Measurements from ENCODE around the gene LCA5L. TPM values are rescaled to one million over a fixed set of nuclear protein-coding genes. Genes with fewer than 3 reads are reported as not detected.
A peak's percentile ranks its signal among the peaks of the same experiment; 100 is the strongest.

The LCA5L gene
- total and polyA plus RNA-seq, 7 donors, result 1.2 to 5.3 (median 3.3) TPM

- TF ChIP-seq, protein P1, sequence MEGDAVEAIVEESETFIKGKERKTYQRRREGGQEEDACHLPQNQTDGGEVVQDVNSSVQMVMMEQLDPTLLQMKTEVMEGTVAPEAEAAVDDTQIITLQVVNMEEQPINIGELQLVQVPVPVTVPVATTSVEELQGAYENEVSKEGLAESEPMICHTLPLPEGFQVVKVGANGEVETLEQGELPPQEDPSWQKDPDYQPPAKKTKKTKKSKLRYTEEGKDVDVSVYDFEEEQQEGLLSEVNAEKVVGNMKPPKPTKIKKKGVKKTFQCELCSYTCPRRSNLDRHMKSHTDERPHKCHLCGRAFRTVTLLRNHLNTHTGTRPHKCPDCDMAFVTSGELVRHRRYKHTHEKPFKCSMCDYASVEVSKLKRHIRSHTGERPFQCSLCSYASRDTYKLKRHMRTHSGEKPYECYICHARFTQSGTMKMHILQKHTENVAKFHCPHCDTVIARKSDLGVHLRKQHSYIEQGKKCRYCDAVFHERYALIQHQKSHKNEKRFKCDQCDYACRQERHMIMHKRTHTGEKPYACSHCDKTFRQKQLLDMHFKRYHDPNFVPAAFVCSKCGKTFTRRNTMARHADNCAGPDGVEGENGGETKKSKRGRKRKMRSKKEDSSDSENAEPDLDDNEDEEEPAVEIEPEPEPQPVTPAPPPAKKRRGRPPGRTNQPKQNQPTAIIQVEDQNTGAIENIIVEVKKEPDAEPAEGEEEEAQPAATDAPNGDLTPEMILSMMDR (IDR thresholded peaks at IDR 0.05), result no peak
- H3K4me3 ChIP-seq, result no peak overlapping the region
- DNase-seq, result no peak
- peaks cover 27% of the 10 kb centered on the region for H3K4me1 ChIP-seq
- no peak for ATAC-seq
- H3K27ac ChIP-seq, result no peak overlapping the region
- intact Hi-C loops (cut with DNase I), result loop anchor here in 1 of 2 donors (10.0 kb wide), 2 partner anchors 62 to 132 kb away; partner anchors contain the start of gene BRWD1
- H3K36me3 ChIP-seq (ENCODE audit: insufficient read depth in 1 of 2, low read depth in 1 of 2), result peaks cover 0 to 3% of the 10 kb centered on the region in 2 donors
- no peaks in the 10 kb centered on the region for H3K27me3 ChIP-seq (ENCODE audit: insufficient read depth in 3 of 3, low read length in 2 of 3)
- no peaks in the 10 kb centered on the region for H3K9me3 ChIP-seq
- 94 to 97% (median 96%) methylated on average over 7 of the region's 7 CpGs for WGBS, 3 donors
Measured at GRCh38 chr21:39447264-39447663, 1.7 kb upstream of the LCA5L start.

DNA sequence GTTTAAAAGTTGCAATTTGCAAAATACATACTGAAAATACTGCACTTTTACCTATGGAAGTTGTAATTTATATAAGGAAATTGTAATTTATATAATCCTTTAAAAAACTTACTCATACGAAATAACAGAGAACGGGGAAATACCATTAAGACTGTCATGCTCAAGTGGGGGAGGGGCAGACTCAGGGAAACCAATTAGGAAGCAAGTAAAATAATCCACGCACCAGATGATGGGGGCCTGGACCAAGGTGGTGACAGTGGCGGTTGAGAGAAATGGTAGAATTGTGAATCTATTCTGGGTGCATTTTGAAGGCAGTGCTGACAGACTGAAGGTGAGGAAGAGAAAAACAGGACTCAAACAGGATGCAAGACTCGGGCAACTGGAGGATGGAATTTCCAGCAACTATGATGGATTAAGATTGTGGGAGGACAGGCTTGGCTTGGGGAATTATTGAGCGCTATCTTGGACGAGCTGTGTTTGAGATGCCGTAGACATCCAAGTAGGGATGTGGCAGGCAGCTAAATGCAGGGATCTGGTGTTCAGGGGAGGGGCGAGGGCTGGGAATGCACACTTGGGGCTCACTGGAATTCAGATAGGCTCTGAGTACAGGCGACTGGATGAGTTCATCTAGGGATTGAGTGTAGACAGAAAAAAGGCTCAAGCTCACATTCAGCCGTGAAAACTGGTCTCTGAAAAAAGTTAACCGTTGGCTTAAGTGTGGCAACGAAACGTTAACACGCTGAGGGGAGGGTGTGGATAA lies 977 bp downstream of the LCA5L start:
- intact Hi-C loops (cut with DNase I), result loop anchor here in 1 of 2 donors (10.0 kb wide), 2 partner anchors 60 to 130 kb away; partner anchors contain the start of gene BRWD1
- no peak for DNase-seq
- ATAC-seq, result peak in 1 of 4 donors; percentile 9
- H3K4me3 ChIP-seq, result peak overlapping the region; percentile 77
- H3K9me3 ChIP-seq, result no peaks in the 10 kb centered on the region
- H3K36me3 ChIP-seq (ENCODE audit: insufficient read depth in 1 of 2, low read depth in 1 of 2), result peaks cover 0 to 3% of the 10 kb centered on the region in 2 donors
- peaks cover 22% of the 10 kb centered on the region for H3K4me1 ChIP-seq
- WGBS, 3 donors, result 13 to 20% (median 17%) methylated on average over 15 of the region's 15 CpGs
- peak overlapping the region; percentile 95 for H3K27ac ChIP-seq
- TF ChIP-seq, protein P1 (IDR thresholded peaks at IDR 0.05), result no peak
- no peaks in the 10 kb centered on the region for H3K27me3 ChIP-seq (ENCODE audit: insufficient read depth in 3 of 3, low read length in 2 of 3)

DNA sequence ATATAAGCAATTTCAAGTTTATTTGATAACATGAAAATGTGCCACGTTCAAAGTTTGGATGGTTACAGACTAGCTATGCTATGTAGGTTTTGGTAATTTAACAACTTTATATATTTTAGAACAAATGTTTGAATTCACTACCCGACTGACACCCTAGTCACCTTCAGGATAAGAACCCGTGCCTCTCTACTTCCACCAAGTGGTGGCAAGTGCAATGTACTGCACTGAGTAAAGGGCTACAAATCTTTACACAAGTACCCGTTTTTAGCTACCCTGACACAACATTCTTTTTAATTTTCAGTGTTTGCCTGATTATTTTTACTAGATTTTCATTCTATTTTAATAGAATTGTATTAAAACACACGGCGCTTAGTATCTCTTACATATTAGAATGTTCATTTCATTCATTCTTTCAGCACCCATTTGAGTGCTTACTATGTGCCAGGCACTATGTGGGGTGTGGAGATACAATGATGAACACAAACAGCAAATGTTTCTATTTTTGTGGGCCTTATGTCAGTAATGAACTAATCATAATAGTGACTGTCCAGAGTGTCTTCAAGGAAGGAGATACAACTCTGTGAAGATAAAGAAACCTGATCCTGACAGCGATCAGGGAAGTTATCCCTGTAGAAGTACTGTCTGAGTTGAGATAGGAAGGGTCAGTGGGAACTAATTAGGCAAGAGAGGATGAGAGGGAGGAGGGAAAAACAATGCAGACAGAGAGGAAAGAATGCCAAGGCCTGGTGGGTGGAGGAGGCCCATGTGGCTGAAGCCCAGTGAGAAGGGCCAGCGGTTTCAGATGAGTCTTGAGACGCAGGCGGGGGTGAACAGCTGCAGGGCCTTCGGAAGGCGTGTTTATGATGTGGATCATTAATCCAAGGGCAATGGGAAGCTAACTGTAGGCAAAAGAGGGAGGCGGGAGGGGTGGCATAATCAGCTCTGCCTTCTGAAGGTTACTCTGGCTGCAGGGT lies 3.8 kb downstream of the LCA5L start:
- Histone ChIP-seq H3K27ac (no peak overlapping the region), H3K4me1 (peaks cover 20% of the 10 kb centered on the region), H3K4me3 (no peak overlapping the region), H3K9me3 (no peaks in the 10 kb centered on the region), H3K27me3 (ENCODE audit: insufficient read depth in 3 of 3, low read length in 2 of 3) (no peaks in the 10 kb centered on the region), H3K36me3 (ENCODE audit: insufficient read depth in 1 of 2, low read depth in 1 of 2) (peaks cover 0 to 3% of the 10 kb centered on the region in 2 donors)
- intact Hi-C loops (cut with DNase I), result loop anchor here in 1 of 2 donors (10.0 kb wide), 2 partner anchors 57 to 127 kb away; partner anchors contain the start of gene BRWD1
- ATAC-seq, result no peak
- TF ChIP-seq, protein P1 (IDR thresholded peaks at IDR 0.05), result peak; percentile 70
- WGBS, 3 donors, result 46 to 49% (median 48%) methylated on average over 13 of the region's 13 CpGs
- DNase-seq, result no peak

- H3K36me3 ChIP-seq (ENCODE audit: insufficient read depth in 1 of 2, low read depth in 1 of 2), result peaks cover 0 to 8% of the 10 kb centered on the region in 2 donors
- H3K27ac ChIP-seq, result no peak overlapping the region
- no peak for DNase-seq
- no peak for ATAC-seq
- H3K9me3 ChIP-seq, result no peaks in the 10 kb centered on the region
- peaks cover 6% of the 10 kb centered on the region for H3K4me1 ChIP-seq
- TF ChIP-seq, protein P1 (IDR thresholded peaks at IDR 0.05), result no peak
- intact Hi-C loops (cut with DNase I), result no loop called here
- no peak overlapping the region for H3K4me3 ChIP-seq
- H3K27me3 ChIP-seq (ENCODE audit: insufficient read depth in 3 of 3, low read length in 2 of 3), result no peaks in the 10 kb centered on the region
- WGBS, 3 donors, result 31 to 45% (median 39%) methylated on average over 1 of the region's 1 CpG
Measured at GRCh38 chr21:39439232-39439631, 6.3 kb downstream of the LCA5L start.
